HG03060 (cell line): ENCODE results near the gene OR6C76.

ENCODE experiments used
- ATAC-seq: cut with Tn5 transposase; IDR thresholded peaks from one replicate; pipeline ENCODE4 v1.9.1; 2021; ENCODE audit warnings: low read depth, moderate number of reproducible peaks; ENCODE audit not compliant: unreplicated experiment

The OR6C76 gene

DNA sequence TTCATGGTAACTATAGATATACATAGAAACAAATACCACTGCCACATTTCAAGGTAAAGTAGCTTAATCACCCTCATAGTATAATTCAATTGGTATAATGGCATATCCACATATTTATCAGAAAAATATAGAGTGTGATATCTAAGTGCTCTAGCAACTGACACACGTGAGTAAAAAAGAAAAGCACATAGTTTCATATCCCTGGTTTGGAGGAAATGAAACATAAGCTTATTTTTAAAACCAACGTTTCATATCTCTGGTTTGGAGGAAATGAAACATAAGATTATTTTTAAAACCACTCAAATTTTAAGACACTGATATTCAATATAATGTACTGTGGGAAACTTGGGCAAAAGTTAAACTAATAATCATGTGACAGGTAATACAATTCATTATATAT lies 41.8 kb downstream of the OR6C76 start:
- no peak for ATAC-seq

DNA sequence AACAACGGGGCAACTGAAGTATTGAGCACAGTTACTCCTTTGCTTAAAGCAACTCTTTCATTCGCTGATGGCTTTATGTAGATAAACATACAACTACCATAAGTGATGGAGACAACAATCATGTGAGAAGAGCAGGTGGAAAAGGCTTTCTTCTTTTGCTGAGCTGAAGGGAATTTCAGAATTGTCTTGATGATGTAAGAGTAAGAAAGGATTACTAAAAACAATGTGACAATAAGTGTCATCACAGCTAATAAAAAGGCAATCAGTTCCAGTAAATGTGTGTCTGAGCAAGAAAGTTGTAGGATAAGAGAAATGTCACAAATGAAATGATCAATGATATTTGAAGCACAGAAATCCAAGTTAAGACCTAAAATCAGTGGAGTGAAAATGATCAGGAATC lies 43.2 kb downstream of the OR6C76 start:
- ATAC-seq = no peak

DNA sequence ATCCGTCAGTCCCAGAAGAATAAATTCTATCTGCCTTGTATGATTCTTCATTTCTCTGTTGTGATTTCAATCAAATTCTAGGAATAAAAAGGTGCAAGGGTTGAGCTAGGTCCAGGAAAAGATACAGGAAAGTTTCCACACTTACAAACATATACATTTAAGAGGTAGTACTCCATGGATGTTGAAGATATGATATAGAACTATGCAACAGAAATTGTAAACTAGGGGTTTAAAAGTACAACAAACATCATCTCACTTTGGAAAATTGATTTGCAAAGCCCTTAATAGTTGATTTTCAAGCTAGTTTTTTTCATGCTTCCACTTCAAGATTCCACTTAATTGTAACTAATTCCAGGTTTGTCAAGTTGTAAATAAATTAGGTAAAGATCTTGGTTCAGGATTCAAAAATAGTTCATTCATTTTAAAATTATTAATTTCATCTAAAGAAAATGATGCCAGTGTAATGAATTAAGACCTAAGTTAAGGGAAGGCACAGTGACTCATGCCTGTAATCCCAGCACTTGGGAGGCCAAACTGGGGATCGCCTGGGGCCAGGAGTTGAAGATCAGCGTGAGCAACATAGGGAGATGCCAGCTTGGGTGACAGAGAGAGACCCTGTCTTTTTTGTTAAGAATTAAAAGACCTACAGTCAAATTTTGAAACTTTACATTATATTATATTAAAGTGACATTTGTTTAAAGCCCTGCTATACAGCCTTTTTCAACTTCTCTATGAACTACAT lies 44.2 kb downstream of the OR6C76 start, which contains the start of gene OR6C70:
Gene OR6C70, minus strand, starts transcription at position 51 of the 742 bp plus-strand sequence. Its CDS starts 0 bp downstream, at position 51.
- no peak for ATAC-seq

DNA sequence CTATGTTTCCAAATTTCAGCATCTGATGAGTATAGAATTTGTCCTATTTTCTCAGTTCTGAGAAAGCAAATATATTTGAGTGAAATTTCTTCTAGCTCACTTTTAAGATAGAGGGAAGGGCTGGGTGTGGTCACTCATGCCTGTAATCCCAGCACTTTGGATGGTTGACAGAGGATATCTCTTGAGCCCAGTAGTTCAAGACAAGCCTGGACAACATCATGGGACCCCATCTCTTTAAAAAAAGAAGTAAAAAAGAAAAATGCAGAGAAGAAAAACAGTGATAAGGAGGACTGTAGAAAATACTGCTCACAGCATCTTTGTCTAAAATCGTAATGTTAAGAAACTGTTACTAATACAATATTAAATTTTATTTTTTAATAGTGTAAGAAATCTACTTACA lies 46.2 kb downstream of the OR6C76 start:
- no peak for ATAC-seq
